Measurements from ENCODE around the gene PTPRN2. TPM values are rescaled to one million over a fixed set of nuclear protein-coding genes. Genes with fewer than 3 reads are reported as not detected.

Gene PTPRN2
- total and polyA plus RNA-seq, 9 of the 15 experiments (the other 6 are each of a cell fraction or from before 2014, with no cell fraction given), result not detected

GRCh38 chr7:158562517-158562916, 25.1 kb downstream of the PTPRN2 start:
- CTCF ChIA-PET (ENCODE audit: low intra/inter-chr PET ratio), result no interaction called here
- H3K27me3 ChIP-seq (ENCODE audit: control insufficient read depth in 2 of 2, insufficient read depth in 2 of 2, low read length in 2 of 2), result peaks cover 65 to 79% of the 10 kb centered on the region in 2 experiments
- no peak for DNase-seq (ENCODE audit: extremely low read depth in 1 of 4, low spot score in 3 of 4)
- no TSS peak for BruUV-seq (replicated peaks)
- H3K4me1 ChIP-seq (replicated peaks in 1 of 2; ENCODE audit: control insufficient read depth in 2 of 2, insufficient read depth in 2 of 2, low read length in 2 of 2), result no peaks in the 10 kb centered on the region
- H3K4me3 ChIP-seq, result no peak overlapping the region
- no peak for FAIRE-seq
- 3% methylated on average over 6 of the region's 6 CpGs for WGBS (ENCODE audit: insufficient coverage, low coverage, missing lambda C conversion rate)
- intact Hi-C loops (cut with micrococcal nuclease) (loop anchor here (5.0 kb wide), 1 partner anchor 1095 kb away; no protein-coding TSS in a partner anchor), in situ Hi-C loops (cut with MboI) (no loop called here)
- no peak overlapping the region for H2AFZ ChIP-seq (ENCODE audit: low read depth, low read length)
- H3K9ac ChIP-seq (ENCODE audit: insufficient read depth in 1 of 2, low read depth in 2 of 2, low read length in 2 of 2), result no peak overlapping the region
- H3K9me3 ChIP-seq (replicated peaks; ENCODE audit: control insufficient read depth, insufficient read depth, low read depth, low read length), result no peaks in the 10 kb centered on the region
- H3K9me1 ChIP-seq (ENCODE audit: control insufficient read depth, insufficient read depth, low read length), result no peaks in the 10 kb centered on the region
- H4K20me1 ChIP-seq (replicated peaks; ENCODE audit: control insufficient read depth, insufficient read depth, low read length), result no peaks in the 10 kb centered on the region; the same call in 1 of the 2 replicates
- no peak for ATAC-seq
- POLR2A ChIA-PET, result interaction anchor here (0.5 to 1.9 kb wide), 2 partner anchors 17 to 367 kb away, joined by 3 to 8 read pairs; no protein-coding TSS in a partner anchor
- no peak overlapping the region for H3K27ac ChIP-seq (ENCODE audit: extremely low read depth, low read depth, low read length)
- no peaks in the 10 kb centered on the region for H3K36me3 ChIP-seq (ENCODE audit: control insufficient read depth, insufficient read depth, low read length)
- no peak overlapping the region for H3K4me2 ChIP-seq (ENCODE audit: insufficient read depth, low read length)
- H3K79me2 ChIP-seq (ENCODE audit: control insufficient read depth, insufficient read depth, low read length), result no peaks in the 10 kb centered on the region
- TF ChIP-seq ZFP91 (CRISPR knock-in tag; IDR thresholded peaks at IDR 0.05), result no peak
- no peak for TF ChIP-seq ZNF655 (CRISPR knock-in tag; IDR thresholded peaks at IDR 0.05)
- no peak for TF ChIP-seq CLOCK (CRISPR knock-in tag; IDR thresholded peaks at IDR 0.05; ENCODE audit: borderline replicate concordance)
- no peak for TF ChIP-seq TCF15 (CRISPR knock-in tag; IDR thresholded peaks at IDR 0.05)
- TF ChIP-seq CAMTA2 (CRISPR knock-in tag; conservative IDR thresholded peaks at IDR 0.05), result no peak
- no peak for TF ChIP-seq ZNF639 (CRISPR knock-in tag; conservative IDR thresholded peaks at IDR 0.05 in 1 of 2, IDR thresholded peaks at IDR 0.05 in 1 of 2)
- no peak for TF ChIP-seq ZNF347 (CRISPR knock-in tag; IDR thresholded peaks at IDR 0.05; ENCODE audit: low read depth)
- no peak for TF ChIP-seq ZNF764 (CRISPR knock-in tag; IDR thresholded peaks at IDR 0.05; ENCODE audit: low read depth)
- no peak for TF ChIP-seq IRF1 (CRISPR knock-in tag; IDR thresholded peaks at IDR 0.05; ENCODE audit: borderline replicate concordance)
- no peak for TF ChIP-seq ZBTB2 (IDR thresholded peaks at IDR 0.05)
